Lower lobe of right lung (tissue), 2 donors: ENCODE results near the gene CFAP46. TPM values are rescaled to one million over a fixed set of nuclear protein-coding genes. Genes with fewer than 3 reads are reported as not detected.

Source experiments
- ATAC-seq, 2 donors: fragments of 200-7000 bp; cut with Tn5 transposase; one replicate each; pipeline ENCODE4 v1.9.1; 2020 to 2022; ENCODE audit warnings: mild to moderate bottlenecking in 2 of 2, moderate library complexity in 2 of 2
- DNase-seq: peaks from one replicate; pipeline ENCODE4 v3.0.0-alpha.2; 2020
- H3K27ac ChIP-seq: fragments of 200-600 bp; one replicate; pipeline ENCODE4 v1.8.0; 2022
- H3K27me3 ChIP-seq: fragments of 200-600 bp; one replicate; pipeline ENCODE4 v1.8.0; 2022; ENCODE audit warnings: low read depth
- H3K36me3 ChIP-seq: fragments of 200-600 bp; one replicate; pipeline ENCODE4 v1.8.0; 2022; ENCODE audit warnings: mild to moderate bottlenecking
- H3K4me1 ChIP-seq: fragments of 200-600 bp; one replicate; pipeline ENCODE4 v1.8.0; 2022
- H3K4me3 ChIP-seq: fragments of 200-600 bp; one replicate; pipeline ENCODE4 v1.8.0; 2022; ENCODE audit warnings: mild to moderate bottlenecking
- H3K9me3 ChIP-seq: fragments of 200-600 bp; one replicate; pipeline ENCODE4 v1.8.0; 2022
- CTCF ChIP-seq: fragments of 200-600 bp; IDR thresholded peaks from one replicate; pipeline ENCODE4 v1.8.0; 2022; ENCODE audit warnings: antibody characterized with exemption, mild to moderate bottlenecking
- intact Hi-C: fragments of 100-400 bp; cut with DNase I; formaldehyde crosslinking; loops from one replicate; pipeline ENCODE4 v1.11.0; 2022
- total RNA-seq: library from RNA; stranded (reverse); fragmentation: NEBNext Ultra II Directional; extraction: Animal tissue kit (Norgen Biotek cat#: 25700); gene quantifications from one replicate; pipeline ENCODE4 v1.2.1, GENCODE V29; 2021
- donor health status: DM: no; HTN: yes; CAD: no; lungs with severe emphysema.

CFAP46 gene
- total RNA-seq, 1 donor from 2014 or later, result 9.0 TPM

- Histone ChIP-seq H3K36me3 (no peaks in the 10 kb centered on the region), H3K9me3 (no peaks in the 10 kb centered on the region), H3K4me1 (no peaks in the 10 kb centered on the region), H3K27me3 (peaks cover 13% of the 10 kb centered on the region), H3K4me3 (no peak overlapping the region), H3K27ac (no peak overlapping the region)
- intact Hi-C loops, result no loop called here
- DNase-seq (peak; percentile 39), ATAC-seq (no peak)
- TF ChIP-seq CTCF, result no peak
Measured at GRCh38 chr10:132981746-132982145, 39.4 kb upstream of the CFAP46 start.

- DNase-seq (peak; percentile 45), ATAC-seq (no peak)
- Histone ChIP-seq H3K4me3 (no peak overlapping the region), H3K4me1 (no peaks in the 10 kb centered on the region), H3K36me3 (no peaks in the 10 kb centered on the region), H3K9me3 (no peaks in the 10 kb centered on the region), H3K27me3 (peaks cover 8% of the 10 kb centered on the region), H3K27ac (no peak overlapping the region)
- intact Hi-C loops, result no loop called here
- no peak for TF ChIP-seq CTCF
Measured at GRCh38 chr10:132981173-132981555, 38.8 kb upstream of the CFAP46 start.

GRCh38 chr10:132980426-132981172 is 38.2 kb upstream of the CFAP46 start:
- H3K27ac ChIP-seq, result no peak overlapping the region
- H3K36me3 ChIP-seq, result no peaks in the 10 kb centered on the region
- H3K4me1 ChIP-seq, result no peaks in the 10 kb centered on the region
- ATAC-seq, result peak; percentile 18 to 58
- no peak for TF ChIP-seq CTCF
- intact Hi-C loops, result no loop called here
- peak; percentile 47 for DNase-seq
- H3K4me3 ChIP-seq, result no peak overlapping the region
- no peaks in the 10 kb centered on the region for H3K9me3 ChIP-seq
- peaks cover 8% of the 10 kb centered on the region for H3K27me3 ChIP-seq

- H3K27ac ChIP-seq, result no peak overlapping the region
- peak; percentile 42 for DNase-seq
Measured at GRCh38 chr10:132979491-132980425, 37.4 kb upstream of the CFAP46 start.

More at GRCh38 chr10:132979491-132980425, 37.4 kb upstream of the CFAP46 start:
- Histone ChIP-seq H3K4me1 (no peaks in the 10 kb centered on the region), H3K9me3 (no peaks in the 10 kb centered on the region), H3K4me3 (no peak overlapping the region), H3K27me3 (peaks cover 11% of the 10 kb centered on the region), H3K36me3 (no peaks in the 10 kb centered on the region)
- intact Hi-C loops, result no loop called here
- ATAC-seq, result peak; percentile 34 to 65
- no peak for TF ChIP-seq CTCF
